ENCODE data around the gene TGFBRAP1.
A peak's percentile ranks its signal among the peaks of the same experiment; 100 is the strongest.

Gene TGFBRAP1

DNA sequence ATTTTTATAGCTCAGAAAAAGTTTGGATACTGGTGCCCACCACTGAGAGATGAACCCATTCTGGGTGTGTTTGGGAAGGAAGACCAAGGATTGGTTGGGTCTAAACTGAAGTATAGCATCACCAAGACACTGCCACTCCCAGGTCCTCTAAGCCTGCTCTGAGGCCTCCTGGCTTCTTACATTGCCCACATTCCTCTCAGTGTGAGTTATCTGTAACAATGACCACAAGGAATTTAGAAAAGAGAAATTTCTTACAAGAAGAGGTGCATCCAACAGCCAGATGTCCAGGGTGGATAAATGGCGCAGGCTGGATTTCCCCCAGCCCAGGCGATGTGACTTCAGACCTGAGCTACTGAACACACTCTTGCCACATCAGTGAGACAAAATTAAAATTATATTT, 89.6 kb downstream of the TGFBRAP1 start:
- DNase-seq = peak; percentile 89
- Histone ChIP-seq H3K4me3 (ENCODE audit: low read depth, low read length) (no peak overlapping the region), H3K27ac (no peak overlapping the region), H3K27me3 (replicated peaks) (no peaks in the 10 kb centered on the region), H3K36me3 (replicated peaks) (no peaks in the 10 kb centered on the region)
- in situ Hi-C loops (cut with HindIII; ENCODE audit: low pct_ligation_motif_present, low sequenced_read_pairs) = loop anchor here (25.0 kb wide), 1 partner anchor 128 kb away; no protein-coding TSS in a partner anchor
- TF ChIP-seq CTCF (IDR thresholded peaks at IDR 0.05; ENCODE audit: low read depth, low read length, missing control alignments) = no peak

DNA sequence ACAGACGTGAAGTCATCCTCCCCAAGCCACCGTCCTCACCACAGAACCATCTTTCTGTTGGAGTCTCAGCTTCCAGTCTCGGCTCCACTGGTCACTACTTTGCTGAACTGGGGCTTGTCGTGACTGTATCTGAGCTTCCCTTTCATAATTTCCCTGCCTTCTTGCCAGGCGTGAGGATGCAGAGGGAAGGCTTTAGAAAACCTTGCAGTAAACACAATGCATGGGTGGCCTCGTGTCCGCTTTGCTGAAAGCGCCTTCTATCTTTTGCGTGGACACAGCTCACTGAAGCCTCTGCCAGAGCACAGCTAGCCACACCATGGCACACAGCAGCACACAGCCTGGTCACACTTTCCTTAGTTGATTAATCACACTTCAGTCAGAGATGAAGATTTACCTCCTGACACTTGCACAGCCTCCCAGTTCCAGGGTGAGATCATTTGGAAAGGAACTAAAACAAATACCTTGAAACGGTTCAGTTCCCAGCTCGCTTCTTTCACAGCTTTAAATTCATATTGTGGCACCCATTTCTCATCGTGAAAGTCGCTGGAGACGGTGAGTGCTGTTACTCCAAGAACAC, 90.8 kb downstream of the TGFBRAP1 start:
- H3K27me3 ChIP-seq (replicated peaks) = no peaks in the 10 kb centered on the region
- in situ Hi-C loops (cut with HindIII; ENCODE audit: low pct_ligation_motif_present, low sequenced_read_pairs) = loop anchor here (25.0 kb wide), 1 partner anchor 126 kb away; no protein-coding TSS in a partner anchor
- H3K36me3 ChIP-seq (replicated peaks) = no peaks in the 10 kb centered on the region
- TF ChIP-seq CTCF (IDR thresholded peaks at IDR 0.05; ENCODE audit: low read depth, low read length, missing control alignments) = no peak
- H3K4me3 ChIP-seq (ENCODE audit: low read depth, low read length) = no peak overlapping the region
- no peak for DNase-seq
- H3K27ac ChIP-seq = no peak overlapping the region

DNA sequence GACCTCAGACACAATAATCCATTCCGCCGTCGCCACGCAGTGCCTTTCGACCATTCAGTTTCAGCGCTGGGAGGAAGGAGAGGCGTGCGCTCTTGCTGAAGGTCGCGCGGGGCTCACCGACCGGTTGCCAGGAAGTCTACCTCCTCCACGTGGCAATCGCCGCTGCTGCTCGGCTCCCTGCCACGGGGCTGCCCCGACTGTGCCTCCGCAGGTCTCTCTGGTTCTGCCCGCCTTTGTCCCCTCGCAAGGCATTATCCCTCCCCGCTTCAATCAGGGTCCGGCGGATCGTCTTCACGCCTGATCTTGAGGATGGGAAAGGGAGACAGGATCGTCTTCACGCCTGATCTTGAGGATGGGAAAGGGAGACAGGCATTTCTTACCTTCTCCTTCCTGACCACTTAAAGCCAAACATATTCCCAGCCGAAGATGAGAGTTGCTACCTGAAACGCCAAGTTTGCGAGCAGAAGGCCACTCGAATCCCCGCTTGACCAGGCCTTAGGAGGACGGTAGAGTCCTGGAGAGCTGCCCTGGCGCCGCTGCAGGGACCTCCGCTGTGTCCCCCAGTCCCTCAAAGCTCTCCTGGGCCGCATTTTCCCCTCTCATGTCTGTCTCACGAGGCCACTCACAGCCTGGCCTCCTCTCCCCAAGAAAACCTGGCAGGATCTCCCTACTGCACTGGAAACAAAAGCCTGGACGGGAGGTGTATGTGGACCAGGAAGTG, 92.3 kb downstream of the TGFBRAP1 start:
- Histone ChIP-seq H3K36me3 (replicated peaks) (no peaks in the 10 kb centered on the region), H3K4me3 (ENCODE audit: low read depth, low read length) (no peak overlapping the region), H3K27me3 (replicated peaks) (no peaks in the 10 kb centered on the region), H3K27ac (no peak overlapping the region)
- in situ Hi-C loops (cut with HindIII; ENCODE audit: low pct_ligation_motif_present, low sequenced_read_pairs) = loop anchor here (25.0 kb wide), 1 partner anchor 125 kb away; no protein-coding TSS in a partner anchor
- no peak for TF ChIP-seq CTCF (IDR thresholded peaks at IDR 0.05; ENCODE audit: low read depth, low read length, missing control alignments)
- DNase-seq = no peak

DNA sequence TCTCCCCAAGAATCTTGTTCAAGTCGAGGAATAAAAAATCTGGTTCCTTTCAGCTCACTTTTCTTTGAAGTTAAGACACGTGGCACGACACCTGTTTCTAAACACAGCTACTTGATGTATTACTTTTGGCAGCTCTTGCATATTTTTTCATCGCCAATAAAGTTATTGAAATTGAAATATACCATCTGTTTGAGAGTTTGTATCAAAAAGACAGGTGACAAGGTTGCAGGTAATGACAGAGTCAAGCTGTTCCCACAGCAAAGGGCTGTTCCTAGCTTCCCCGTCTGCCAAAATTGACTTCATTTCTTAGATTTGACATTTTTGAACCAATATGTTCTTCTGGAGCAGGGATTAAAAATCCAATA, 93.5 kb downstream of the TGFBRAP1 start:
- Histone ChIP-seq H3K4me3 (ENCODE audit: low read depth, low read length) (no peak overlapping the region), H3K27ac (no peak overlapping the region), H3K27me3 (replicated peaks) (no peaks in the 10 kb centered on the region), H3K36me3 (replicated peaks) (no peaks in the 10 kb centered on the region)
- in situ Hi-C loops (cut with HindIII; ENCODE audit: low pct_ligation_motif_present, low sequenced_read_pairs) = loop anchor here (25.0 kb wide), 1 partner anchor 124 kb away; no protein-coding TSS in a partner anchor
- TF ChIP-seq CTCF (IDR thresholded peaks at IDR 0.05; ENCODE audit: low read depth, low read length, missing control alignments) = no peak
- no peak for DNase-seq

DNA sequence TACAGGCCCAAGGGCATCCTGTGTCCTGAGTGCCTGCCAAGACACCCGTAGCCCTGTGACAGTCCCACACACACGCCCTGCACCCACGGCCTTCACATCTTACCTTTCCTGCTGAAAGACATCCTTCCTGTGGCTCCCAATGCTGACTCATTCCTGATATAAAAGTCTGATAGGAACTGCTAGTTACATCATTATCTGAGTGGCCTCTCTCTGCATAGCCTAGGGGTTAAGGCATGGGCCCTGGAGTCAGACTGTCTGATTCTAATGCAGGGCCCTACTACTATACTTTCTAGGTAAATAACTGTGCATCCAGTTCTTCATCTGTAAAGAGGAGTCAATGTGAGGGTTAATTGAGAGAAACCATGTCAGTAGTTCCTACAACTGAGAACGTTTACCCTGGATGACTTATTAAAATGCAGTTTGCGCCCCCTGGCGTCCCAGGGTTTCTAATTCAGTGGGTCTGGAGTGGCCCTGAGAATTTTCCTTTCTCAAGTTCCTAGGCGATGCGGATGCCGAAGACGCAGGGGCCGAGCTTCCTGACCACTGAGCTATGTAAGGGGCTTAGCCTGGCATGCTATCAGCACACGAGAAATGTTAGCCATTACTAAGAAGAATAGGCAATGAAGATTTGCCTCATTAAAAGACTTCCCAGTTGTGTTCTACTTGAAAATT, 94.0 kb downstream of the TGFBRAP1 start:
- H3K27me3 ChIP-seq (replicated peaks) = no peaks in the 10 kb centered on the region
- peak; percentile 85 for DNase-seq
- peak; percentile 86 for TF ChIP-seq CTCF (IDR thresholded peaks at IDR 0.05; ENCODE audit: low read depth, low read length, missing control alignments)
- no peaks in the 10 kb centered on the region for H3K36me3 ChIP-seq (replicated peaks)
- H3K27ac ChIP-seq = no peak overlapping the region
- in situ Hi-C loops (cut with HindIII; ENCODE audit: low pct_ligation_motif_present, low sequenced_read_pairs) = loop anchor here (25.0 kb wide), 1 partner anchor 123 kb away; no protein-coding TSS in a partner anchor
- no peak overlapping the region for H3K4me3 ChIP-seq (ENCODE audit: low read depth, low read length)

Data from brain microvascular endothelial cell (primary cell).